Lung (tissue), 12 donors: ENCODE data around the gene GATA6. TPM values are rescaled to one million over a fixed set of nuclear protein-coding genes. Genes with fewer than 3 reads are reported as not detected.
A peak's percentile ranks its signal among the peaks of the same experiment; 100 is the strongest.
"Not testable (repeated sequence)": the region's sequence is repeated elsewhere in the genome, so short reads cannot be mapped to it uniquely, and the experiment has no call there.

ENCODE experiments used
- ATAC-seq: fragments of 200-7000 bp; cut with Tn5 transposase; one replicate; pipeline ENCODE4 v1.9.1; 2020; ENCODE audit warnings: moderate number of reproducible peaks; ENCODE audit not compliant: insufficient read depth, low FRiP score
- DNase-seq, 3 donors: peaks; one replicate each; pipeline ENCODE4 v3.0.0-alpha.2; 2013 to 2017
- H3K27ac ChIP-seq, 2 donors: one replicate each; pipeline ENCODE4 v1.5.1; 2013; ENCODE audit warnings: mild to moderate bottlenecking in 2 of 2, moderate library complexity in 2 of 2, control low read depth in 1 of 2, inconsistent platforms in 1 of 2, low read depth in 1 of 2, low read length in 1 of 2
- H3K27me3 ChIP-seq, 3 donors: one replicate each; pipeline ENCODE4 v1.5.1; 2013; ENCODE audit warnings: low read length in 2 of 3; ENCODE audit not compliant: control insufficient read depth in 3 of 3, insufficient read depth in 3 of 3
- H3K36me3 ChIP-seq, 4 donors: one replicate each; pipeline ENCODE4 v1.5.1; 2013; ENCODE audit warnings: low read length in 4 of 4, mild to moderate bottlenecking in 1 of 4, moderate library complexity in 1 of 4; ENCODE audit not compliant: control insufficient read depth in 4 of 4, insufficient read depth in 4 of 4
- H3K4me1 ChIP-seq, 5 donors: one replicate each; pipeline ENCODE4 v1.5.1; 2013; ENCODE audit warnings: low read length in 5 of 5, mild to moderate bottlenecking in 2 of 5, moderate library complexity in 1 of 5; ENCODE audit not compliant: control insufficient read depth in 5 of 5, insufficient read depth in 5 of 5
- H3K4me3 ChIP-seq: one replicate; pipeline ENCODE4 v1.5.1; 2013; ENCODE audit warnings: mild to moderate bottlenecking, control low read depth, moderate library complexity
- H3K9ac ChIP-seq, 2 donors: one replicate each; pipeline ENCODE4 v1.5.1; 2013; ENCODE audit warnings: low read length in 2 of 2, control low read depth in 1 of 2; ENCODE audit not compliant: insufficient read depth in 1 of 2
- H3K9me3 ChIP-seq, 4 donors: one replicate each; pipeline ENCODE4 v1.5.1; 2013; ENCODE audit warnings: low read length in 3 of 4, mild to moderate bottlenecking in 1 of 4, moderate library complexity in 1 of 4; ENCODE audit not compliant: control insufficient read depth in 4 of 4, insufficient read depth in 3 of 4
- CTCF ChIP-seq: IDR thresholded peaks from 2 replicates; pipeline ENCODE4 v1.5.1; 2012; ENCODE audit warnings: mild to moderate bottlenecking; ENCODE audit errors: control extremely low read depth, extremely low read depth
- WGBS, 2 donors: extraction: QIAGEN DNeasy Blood & Tissue Kit; methylation state at CpG; one replicate each; pipeline ENCODE4 v1.1.7; 2013; 5-methylcytosine and 5-hydroxymethylcytosine counted together
- polyA plus RNA-seq, 2 donors: library from polyadenylated mRNA; stranded (reverse); fragments of 200-250 nt; gene quantifications; one replicate each; pipeline ENCODE4 v1.2.1, GENCODE V29; 2013
- total RNA-seq, 2 donors: library from RNA; depleted of rRNA in 1 of 2; stranded (reverse); fragments of >200 nt in 1 of 2; gene quantifications; one replicate each; pipeline ENCODE4 v1.2.1, GENCODE V29; 2014 to 2021
- donor health status: control.
- donor health status: control.
- donor health status: Bipolar disorder and iron deficiency.
- donor health status: healthy.
- donor health status: DM: yes; HTN: yes; CAD: no.

GATA6 gene
- total and polyA plus RNA-seq, 4 donors: 11.3 to 34.3 (median 21.8) TPM

- WGBS, 2 donors: 63 to 70% methylated on average over 6 of the region's 6 CpGs
- DNase-seq: no peak
Observed at GRCh38 chr18:22180722-22181121, 11.3 kb downstream of the GATA6 start.

GRCh38 chr18:22182884-22183697 lies 13.7 kb downstream of the GATA6 start:
- no peak overlapping the region for H3K9ac ChIP-seq
- no peak for TF ChIP-seq CTCF
- H3K27me3 ChIP-seq: no peaks in the 10 kb centered on the region
- H3K9me3 ChIP-seq: no peaks in the 10 kb centered on the region
- no peak for ATAC-seq
- H3K36me3 ChIP-seq: peaks cover 13 to 34% (median 20%) of the 10 kb centered on the region in 4 donors
- 73 to 87% methylated on average over 4 of the region's 4 CpGs for WGBS, 2 donors
- DNase-seq: no peak
- no peak overlapping the region for H3K4me3 ChIP-seq
- H3K27ac ChIP-seq: peak overlapping the region in 1 of 2 donors; percentile 82
- peaks cover 3 to 20% (median 13%) of the 10 kb centered on the region in 5 donors for H3K4me1 ChIP-seq

More at GRCh38 chr18:22180722-22181121, 11.3 kb downstream of the GATA6 start:
- peaks cover 10 to 27% (median 19%) of the 10 kb centered on the region in 4 donors for H3K36me3 ChIP-seq
- TF ChIP-seq CTCF: no peak
- peak overlapping the region in 1 of 2 donors; percentile 50 for H3K27ac ChIP-seq
- H3K9me3 ChIP-seq: peaks cover 0 to 1% (median 0%) of the 10 kb centered on the region in 4 donors
- H3K4me1 ChIP-seq: peaks cover 0 to 36% (median 11%) of the 10 kb centered on the region in 5 donors
- no peak for ATAC-seq
- no peaks in the 10 kb centered on the region for H3K27me3 ChIP-seq
- no peak overlapping the region for H3K4me3 ChIP-seq
- no peak overlapping the region for H3K9ac ChIP-seq

GRCh38 chr18:22183698-22184170 lies 14.3 kb downstream of the GATA6 start:
- Histone ChIP-seq H3K4me3 (no peak overlapping the region), H3K27me3 (no peaks in the 10 kb centered on the region), H3K36me3 (peaks cover 13 to 34% (median 20%) of the 10 kb centered on the region in 4 donors), H3K9ac (no peak overlapping the region), H3K9me3 (no peaks in the 10 kb centered on the region), H3K27ac (peak overlapping the region in 1 of 2 donors; percentile 82), H3K4me1 (peaks cover 9 to 20% (median 15%) of the 10 kb centered on the region in 5 donors)
- DNase-seq: no peak
- TF ChIP-seq CTCF: no peak
- ATAC-seq: no peak
- 75 to 79% methylated on average over 3 of the region's 3 CpGs for WGBS, 2 donors

- not testable (repeated sequence) for H3K9ac ChIP-seq, H3K4me3 ChIP-seq, DNase-seq, H3K9me3 ChIP-seq, ATAC-seq, H3K27me3 ChIP-seq
- Histone ChIP-seq H3K36me3 (peaks cover 13 to 34% (median 20%) of the 10 kb centered on the region in 4 donors), H3K27ac (peak overlapping the region; percentile 15 to 70), H3K4me1 (peaks cover 16 to 20% (median 17%) of the 10 kb centered on the region in 5 donors)
- 87 to 90% methylated on average over 8 of the region's 8 CpGs for WGBS, 2 donors
Observed at GRCh38 chr18:22184573-22184972, 15.2 kb downstream of the GATA6 start.
